Measurements from ENCODE around the gene KANSL1. TPM values are rescaled to one million over a fixed set of nuclear protein-coding genes. Genes with fewer than 3 reads are reported as not detected.

KANSL1 gene
- polyA plus RNA-seq, 1 of the 3 experiments (the other 2 are of a cell fraction): 10.0 TPM

GRCh38 chr17:46047398-46047797, 145.8 kb downstream of the KANSL1 start:
- H3K4me2 ChIP-seq: no peak overlapping the region
- peaks cover 23% of the 10 kb centered on the region; the same call in 1 of the 2 replicates for H4K20me1 ChIP-seq (ENCODE audit: insufficient read depth)
- no peak overlapping the region for H3K9ac ChIP-seq
- H3K27me3 ChIP-seq (ENCODE audit: insufficient read depth): no peaks in the 10 kb centered on the region
- no peak overlapping the region for H3K27ac ChIP-seq (ENCODE audit: low read depth in 2 of 2, low read length in 1 of 2)
- no peak overlapping the region for H3K4me3 ChIP-seq (ENCODE audit: low read depth in 2 of 2, low read length in 1 of 2)
- ChIA-PET CTCF (interaction anchor here (1.0 to 3.1 kb wide), 4 partner anchors 9 to 146 kb away, joined by 4 to 19 read pairs (median 12); partner anchors contain the start of gene KANSL1), POLR2A (no interaction called here)
- TF ChIP-seq RXRA (IDR thresholded peaks at IDR 0.05; ENCODE audit: borderline replicate concordance, low read depth) (no peak), MAX (IDR thresholded peaks at IDR 0.05; ENCODE audit: low read depth) (no peak)
- H2AFZ ChIP-seq (ENCODE audit: low read depth): no peak overlapping the region
- WGBS (ENCODE audit: low lambda C conversion rate): 98% methylated on average over 5 of the region's 5 CpGs
- no peak for DNase-seq
- peaks cover 43% of the 10 kb centered on the region for H3K79me2 ChIP-seq (ENCODE audit: insufficient read depth)
- H3F3A ChIP-seq (replicated peaks; ENCODE audit: insufficient read depth): peaks cover 18% of the 10 kb centered on the region
- no peaks in the 10 kb centered on the region for H3K9me2 ChIP-seq
- H3K9me3 ChIP-seq: no peaks in the 10 kb centered on the region
- peaks cover 4 to 5% of the 10 kb centered on the region in 2 experiments; a peak in 3 of 4 replicates for H3K4me1 ChIP-seq (ENCODE audit: control insufficient read depth in 1 of 2, insufficient read depth in 2 of 2, low read depth in 1 of 2, low read length in 1 of 2)
- peaks cover 56 to 75% of the 10 kb centered on the region in 2 experiments for H3K36me3 ChIP-seq (replicated peaks in 1 of 2; ENCODE audit: control insufficient read depth in 1 of 2, insufficient read depth in 2 of 2, low read length in 1 of 2)

- 52% methylated on average over 1 of the region's 1 CpG for WGBS (ENCODE audit: low lambda C conversion rate)
- peaks cover 60 to 75% of the 10 kb centered on the region in 2 experiments for H3K36me3 ChIP-seq (replicated peaks in 1 of 2; ENCODE audit: control insufficient read depth in 1 of 2, insufficient read depth in 2 of 2, low read length in 1 of 2)
- no peak overlapping the region for H3K9ac ChIP-seq
- no peaks in the 10 kb centered on the region for H3K9me3 ChIP-seq
- peaks cover 18% of the 10 kb centered on the region; the same call in 1 of the 2 replicates for H4K20me1 ChIP-seq (ENCODE audit: insufficient read depth)
- ChIA-PET CTCF (interaction anchor here (1.0 to 3.9 kb wide), 5 partner anchors 9 to 147 kb away, joined by 4 to 58 read pairs (median 19); partner anchors contain the start of gene KANSL1), POLR2A (no interaction called here)
- no peak overlapping the region for H3K4me2 ChIP-seq
- peaks cover 18% of the 10 kb centered on the region for H3F3A ChIP-seq (replicated peaks; ENCODE audit: insufficient read depth)
- H3K4me3 ChIP-seq (ENCODE audit: low read depth in 2 of 2, low read length in 1 of 2): no peak overlapping the region
- peaks cover 4 to 5% of the 10 kb centered on the region in 2 experiments; a peak in 3 of 4 replicates for H3K4me1 ChIP-seq (ENCODE audit: control insufficient read depth in 1 of 2, insufficient read depth in 2 of 2, low read depth in 1 of 2, low read length in 1 of 2)
- no peak overlapping the region for H3K27ac ChIP-seq (ENCODE audit: low read depth in 2 of 2, low read length in 1 of 2)
- TF ChIP-seq RCOR1 (IDR thresholded peaks at IDR 0.05; ENCODE audit: low read length): no peak
- no peak for TF ChIP-seq RXRA (IDR thresholded peaks at IDR 0.05; ENCODE audit: borderline replicate concordance, low read depth)
- no peaks in the 10 kb centered on the region for H3K9me2 ChIP-seq
- H3K79me2 ChIP-seq (ENCODE audit: insufficient read depth): peaks cover 43% of the 10 kb centered on the region
- no peak overlapping the region for H2AFZ ChIP-seq (ENCODE audit: low read depth)
- DNase-seq: no peak
- no peaks in the 10 kb centered on the region for H3K27me3 ChIP-seq (ENCODE audit: insufficient read depth)
Observed at GRCh38 chr17:46046957-46047356, 146.3 kb downstream of the KANSL1 start.

GRCh38 chr17:46045639-46046038, 147.6 kb downstream of the KANSL1 start:
- no peak for DNase-seq
- peaks cover 18% of the 10 kb centered on the region for H3F3A ChIP-seq (replicated peaks; ENCODE audit: insufficient read depth)
- no peak overlapping the region for H2AFZ ChIP-seq (ENCODE audit: low read depth)
- no peaks in the 10 kb centered on the region for H3K27me3 ChIP-seq (ENCODE audit: insufficient read depth)
- no peaks in the 10 kb centered on the region for H3K9me2 ChIP-seq
- 0 out of 2 replicates have a peak, but pooled peaks cover 8% of the 10 kb centered on the region for H4K20me1 ChIP-seq (ENCODE audit: insufficient read depth)
- no peak overlapping the region for H3K4me3 ChIP-seq (ENCODE audit: low read depth in 2 of 2, low read length in 1 of 2)
- H3K9me3 ChIP-seq: no peaks in the 10 kb centered on the region
- H3K9ac ChIP-seq: no peak overlapping the region
- no peak overlapping the region for H3K27ac ChIP-seq (ENCODE audit: low read depth in 2 of 2, low read length in 1 of 2)
- CTCF ChIA-PET: interaction anchor here (1.4 to 4.7 kb wide), 14 partner anchors 11 to 171 kb away, joined by 3 to 58 read pairs (median 24); partner anchors contain the start of gene KANSL1
- peaks cover 40% of the 10 kb centered on the region for H3K79me2 ChIP-seq (ENCODE audit: insufficient read depth)
- no peak overlapping the region for H3K4me2 ChIP-seq
- peaks cover 66 to 76% of the 10 kb centered on the region in 2 experiments for H3K36me3 ChIP-seq (replicated peaks in 1 of 2; ENCODE audit: control insufficient read depth in 1 of 2, insufficient read depth in 2 of 2, low read length in 1 of 2)
- 95% methylated on average over 3 of the region's 3 CpGs for WGBS (ENCODE audit: low lambda C conversion rate)
- peaks cover 4 to 5% of the 10 kb centered on the region in 2 experiments; a peak in 3 of 4 replicates for H3K4me1 ChIP-seq (ENCODE audit: control insufficient read depth in 1 of 2, insufficient read depth in 2 of 2, low read depth in 1 of 2, low read length in 1 of 2)
- POLR2A ChIA-PET: no interaction called here
- TF ChIP-seq CHD2 (IDR thresholded peaks at IDR 0.05; ENCODE audit: low read length, partially characterized antibody) (no peak), TAF1 (IDR thresholded peaks at IDR 0.05; ENCODE audit: borderline replicate concordance, low read depth, low read length) (no peak), MAX (IDR thresholded peaks at IDR 0.05; ENCODE audit: low read depth) (no peak), MEF2A (IDR thresholded peaks at IDR 0.05; ENCODE audit: borderline replicate concordance, low read depth) (no peak), EZH2phosphoT487 (IDR thresholded peaks at IDR 0.05; ENCODE audit: borderline replicate concordance, low read depth) (no peak), IRF3 (IDR thresholded peaks at IDR 0.05; ENCODE audit: low read depth, low read length) (no peak), RCOR1 (IDR thresholded peaks at IDR 0.05; ENCODE audit: low read length) (no peak), SMC3 (IDR thresholded peaks at IDR 0.05; ENCODE audit: low read depth, low read length) (no peak), EP300 (IDR thresholded peaks at IDR 0.05; ENCODE audit: borderline replicate concordance in 1 of 2, low read depth in 1 of 2, low read length in 1 of 2) (no peak), RFX5 (IDR thresholded peaks at IDR 0.05; ENCODE audit: low read length) (no peak), RXRA (IDR thresholded peaks at IDR 0.05; ENCODE audit: borderline replicate concordance, low read depth) (no peak), POLR2AphosphoS5 (IDR thresholded peaks at IDR 0.05; ENCODE audit: low read depth, low read length) (no peak), PBX3 (IDR thresholded peaks at IDR 0.05) (no peak), ZBTB33 (IDR thresholded peaks at IDR 0.05; ENCODE audit: borderline replicate concordance, low read depth) (no peak)
